Kidney (tissue), 14 donors: ENCODE measurements around the gene FOXF2. TPM values are rescaled to one million over a fixed set of nuclear protein-coding genes. Genes with fewer than 3 reads are reported as not detected.

Experiments
- DNase-seq, 5 donors: peaks; one replicate each; pipeline ENCODE4 v3.0.0-alpha.2; 2013 to 2020
- FAIRE-seq: peaks from 2 replicates; lab custom pipeline; 2012; peaks lifted over from hg19 to GRCh38; lab: Jason Lieb, UNC
- H3K27ac ChIP-seq, 2 donors: one replicate each; pipeline ENCODE4 v1.7.0; 2013; ENCODE audit warnings: low read depth in 2 of 2, low read length in 2 of 2, inconsistent platforms in 1 of 2
- H3K27me3 ChIP-seq: one replicate; pipeline ENCODE4 v1.7.1; 2013; ENCODE audit warnings: low read length, inconsistent platforms; ENCODE audit not compliant: control insufficient read depth, insufficient read depth
- H3K36me3 ChIP-seq, 3 donors: one replicate each; pipeline versions ENCODE4 v1.7.0 to v1.7.1; 2013; ENCODE audit warnings: low read length in 3 of 3, control low read depth in 1 of 3, inconsistent platforms in 1 of 3; ENCODE audit not compliant: insufficient read depth in 3 of 3, control insufficient read depth in 2 of 3
- H3K4me1 ChIP-seq, 3 donors: one replicate each; pipeline versions ENCODE4 v1.7.0 to v1.7.1; 2013; ENCODE audit warnings: low read length in 3 of 3, inconsistent platforms in 1 of 3, low read depth in 1 of 3; ENCODE audit not compliant: control insufficient read depth in 2 of 3, insufficient read depth in 2 of 3
- H3K4me3 ChIP-seq, 3 donors: one replicate each; pipeline versions ENCODE4 v1.7.0 to v1.8.1; 2013; ENCODE audit warnings: low read length in 3 of 3, control low read depth in 1 of 3, inconsistent platforms in 1 of 3
- H3K9ac ChIP-seq, 3 donors: one replicate each; pipeline versions ENCODE4 v1.7.0 to v1.7.1; 2013; ENCODE audit warnings: low read length in 3 of 3, control low read depth in 1 of 3, inconsistent platforms in 1 of 3
- H3K9me3 ChIP-seq, 3 donors: one replicate each; pipeline versions ENCODE4 v1.7.0 to v1.7.1; 2013; ENCODE audit warnings: low read length in 3 of 3, control low read depth in 1 of 3, inconsistent platforms in 1 of 3; ENCODE audit not compliant: control insufficient read depth in 2 of 3, insufficient read depth in 1 of 3
- intact Hi-C: fragments of 100-400 bp; cut with DNase I; formaldehyde crosslinking; loops from one replicate; pipeline ENCODE4 v1.11.1; 2022
- polyA plus RNA-seq: library from polyadenylated mRNA; stranded (reverse); fragments of 350-450 nt; fragmentation: Illumina TruSeq; extraction: RNeasy Lipid Tissue Mini Kit (QIAGEN cat#74804); gene quantifications from one replicate; pipeline ENCODE4 v1.2.3, GENCODE V29; 2014; ENCODE audit warnings: low read depth, low replicate concordance; ENCODE audit not compliant: insufficient read depth
- total RNA-seq: library from RNA; stranded (reverse); fragmentation: NEBNext Ultra II Directional; extraction: Animal tissue kit (Norgen Biotek cat#: 25700); gene quantifications from one replicate; pipeline ENCODE4 v1.2.1, GENCODE V29; 2021
- TF ChIP-seq, protein P1 (sequence below): IDR thresholded peaks from 3 replicates; pipeline ENCODE4 v1.5.1; 2012; ENCODE audit warnings: mild to moderate bottlenecking, moderate library complexity, borderline replicate concordance; ENCODE audit not compliant: insufficient read depth; ENCODE audit errors: extremely low read depth
- donor health status: control.
- donor health status: control.
- donor health status: control.
- donor health status: control.
- donor health status: control.
- donor health status: DM: yes; HTN: yes; CAD: no.
- donor health status: Normal renal cell carcinoma (clear cell type).

FOXF2 gene
- total and polyA plus RNA-seq, 2 donors from 2014 or later, result 0.44 TPM; not detected in 1

DNA sequence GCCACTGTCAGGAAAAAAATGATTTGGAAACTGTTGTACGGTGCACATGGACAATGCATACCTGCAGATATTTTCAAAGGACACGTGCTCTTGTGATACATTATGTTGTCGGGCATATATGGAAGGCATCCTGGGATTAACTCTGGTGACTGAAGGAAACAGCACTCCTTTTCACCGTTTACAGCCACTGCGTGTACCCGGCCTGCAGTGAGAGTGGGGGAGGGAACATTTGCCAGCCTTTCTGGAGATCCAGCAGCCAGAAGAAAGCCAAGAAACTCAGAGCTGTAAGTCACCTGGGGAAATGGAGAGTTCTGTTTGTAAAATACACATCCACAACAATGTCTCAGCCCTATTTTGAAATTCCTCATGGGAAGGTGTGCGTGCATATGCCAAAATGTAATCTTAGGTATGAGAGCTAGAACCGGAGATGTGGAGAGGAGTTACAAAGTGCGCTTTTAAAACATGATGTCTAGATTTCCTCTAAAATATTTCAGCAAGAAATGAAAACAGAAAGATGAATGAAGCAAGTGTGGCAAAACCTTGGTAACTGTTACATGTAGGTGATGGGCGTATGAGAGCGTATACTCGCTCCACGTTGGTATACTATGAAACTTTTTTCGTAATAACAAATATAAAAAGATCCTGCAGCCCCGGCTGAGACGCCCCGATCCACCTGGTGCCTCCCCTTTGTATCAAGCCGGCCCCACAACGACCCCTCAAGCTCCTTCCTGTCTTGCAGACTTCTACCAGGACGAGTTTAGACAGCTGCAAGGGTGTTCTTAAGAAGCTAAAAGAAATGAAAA, 8.6 kb upstream of the FOXF2 start:
- FAIRE-seq (no peak), DNase-seq (peak in 1 of 5 donors; percentile 47)
- intact Hi-C loops, result no loop called here
- Histone ChIP-seq H3K27ac (no peak overlapping the region), H3K9me3 (no peaks in the 10 kb centered on the region), H3K36me3 (no peaks in the 10 kb centered on the region), H3K4me1 (peaks cover 0 to 19% (median 0%) of the 10 kb centered on the region in 3 donors), H3K4me3 (no peak overlapping the region), H3K9ac (no peak overlapping the region), H3K27me3 (peaks cover 67% of the 10 kb centered on the region)
- TF ChIP-seq, protein P1, sequence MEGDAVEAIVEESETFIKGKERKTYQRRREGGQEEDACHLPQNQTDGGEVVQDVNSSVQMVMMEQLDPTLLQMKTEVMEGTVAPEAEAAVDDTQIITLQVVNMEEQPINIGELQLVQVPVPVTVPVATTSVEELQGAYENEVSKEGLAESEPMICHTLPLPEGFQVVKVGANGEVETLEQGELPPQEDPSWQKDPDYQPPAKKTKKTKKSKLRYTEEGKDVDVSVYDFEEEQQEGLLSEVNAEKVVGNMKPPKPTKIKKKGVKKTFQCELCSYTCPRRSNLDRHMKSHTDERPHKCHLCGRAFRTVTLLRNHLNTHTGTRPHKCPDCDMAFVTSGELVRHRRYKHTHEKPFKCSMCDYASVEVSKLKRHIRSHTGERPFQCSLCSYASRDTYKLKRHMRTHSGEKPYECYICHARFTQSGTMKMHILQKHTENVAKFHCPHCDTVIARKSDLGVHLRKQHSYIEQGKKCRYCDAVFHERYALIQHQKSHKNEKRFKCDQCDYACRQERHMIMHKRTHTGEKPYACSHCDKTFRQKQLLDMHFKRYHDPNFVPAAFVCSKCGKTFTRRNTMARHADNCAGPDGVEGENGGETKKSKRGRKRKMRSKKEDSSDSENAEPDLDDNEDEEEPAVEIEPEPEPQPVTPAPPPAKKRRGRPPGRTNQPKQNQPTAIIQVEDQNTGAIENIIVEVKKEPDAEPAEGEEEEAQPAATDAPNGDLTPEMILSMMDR, result no peak

DNA sequence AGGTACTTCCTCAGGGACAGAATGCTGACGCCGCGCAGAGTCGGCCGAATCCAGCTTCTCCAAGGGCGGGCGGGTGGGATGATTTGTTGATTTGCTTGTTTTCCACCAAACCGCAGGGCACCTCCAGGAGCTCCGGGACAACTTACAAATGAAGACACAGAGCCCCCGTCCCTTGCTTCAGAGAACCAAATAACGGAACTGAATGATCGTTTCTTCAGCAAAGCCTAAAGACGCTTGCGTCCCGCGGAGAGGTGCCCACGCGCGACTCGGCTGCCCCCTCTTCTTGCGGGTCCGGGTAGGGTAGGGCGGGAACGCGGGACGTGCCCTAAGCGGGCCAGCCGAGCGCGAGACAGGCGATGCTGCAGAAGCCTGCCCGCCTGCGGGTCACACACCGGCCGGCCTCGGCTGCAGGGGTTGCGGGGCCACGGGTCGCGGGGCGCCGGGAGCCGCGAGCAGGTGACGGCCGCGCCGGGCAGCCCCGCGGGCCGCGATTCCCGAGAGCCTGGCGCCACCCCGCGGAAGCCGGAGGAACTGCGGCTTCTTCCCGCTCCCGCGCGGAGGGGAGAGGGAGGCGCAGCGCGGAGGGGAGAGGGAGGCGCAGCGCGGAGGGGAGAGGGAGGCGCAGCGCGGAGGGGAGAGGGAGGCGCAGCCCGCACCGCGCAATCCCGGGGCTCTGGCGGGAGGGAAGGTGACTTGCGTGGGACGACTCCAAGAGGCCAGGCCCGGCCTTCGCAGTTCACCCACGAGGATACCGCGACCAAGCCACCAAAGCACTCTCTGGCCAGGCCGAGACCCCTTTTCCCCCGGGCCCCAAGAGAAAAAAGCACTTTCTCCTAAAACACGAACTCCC, 7.7 kb upstream of the FOXF2 start:
- TF ChIP-seq, protein P1, result peak; percentile 70
- H3K27ac ChIP-seq, result no peak overlapping the region
- intact Hi-C loops, result no loop called here
- no peaks in the 10 kb centered on the region for H3K9me3 ChIP-seq
- no peak for FAIRE-seq
- no peaks in the 10 kb centered on the region for H3K36me3 ChIP-seq
- H3K9ac ChIP-seq, result no peak overlapping the region
- peaks cover 66% of the 10 kb centered on the region for H3K27me3 ChIP-seq
- peak; percentile 60 to 81 (median 75) for DNase-seq
- peaks cover 0 to 19% (median 0%) of the 10 kb centered on the region in 3 donors for H3K4me1 ChIP-seq
- H3K4me3 ChIP-seq, result no peak overlapping the region

DNA sequence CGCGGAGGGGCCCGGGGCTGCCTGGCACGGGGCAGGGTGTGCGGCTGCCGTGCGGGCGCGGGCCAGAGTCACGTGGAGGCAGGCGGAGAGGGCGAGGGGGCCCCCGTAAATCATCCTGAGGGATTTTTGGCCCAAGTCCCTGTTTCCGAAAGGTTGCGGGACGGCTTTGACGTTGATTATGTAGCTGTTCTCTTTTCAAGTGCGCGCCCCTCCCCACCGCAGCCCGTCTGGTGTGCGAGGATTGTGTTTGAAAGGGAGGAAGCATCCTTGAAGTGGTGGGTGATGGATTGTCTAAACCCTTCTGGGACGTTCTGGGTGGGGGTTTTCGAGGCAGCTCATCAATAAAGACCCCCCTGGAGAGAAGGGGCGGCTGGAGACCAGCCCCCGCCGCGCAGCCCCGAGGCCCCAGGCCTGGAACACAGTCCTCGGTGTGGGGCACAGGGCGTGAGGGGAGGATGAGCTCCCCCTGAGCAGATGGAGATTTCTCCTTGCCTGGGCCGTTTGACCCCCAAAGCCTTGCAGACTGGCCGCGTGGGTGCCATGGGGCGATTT, 7.0 kb upstream of the FOXF2 start:
- Histone ChIP-seq H3K27ac (no peak overlapping the region), H3K4me1 (peaks cover 0 to 19% (median 0%) of the 10 kb centered on the region in 3 donors), H3K9ac (no peak overlapping the region), H3K27me3 (peaks cover 69% of the 10 kb centered on the region), H3K4me3 (no peak overlapping the region), H3K36me3 (no peaks in the 10 kb centered on the region), H3K9me3 (no peaks in the 10 kb centered on the region)
- FAIRE-seq (no peak), DNase-seq (peak in 1 of 5 donors; percentile 16)
- TF ChIP-seq, protein P1, result no peak
- intact Hi-C loops, result no loop called here
